GM12873 (cell line): ENCODE results near the gene ABHD17B.

ENCODE experiments used
- TF ChIP-seq, protein P1 (sequence below): IDR thresholded peaks from 2 replicates; pipeline ENCODE4 v1.5.1; 2012; ENCODE audit warnings: low read depth, mild to moderate bottlenecking, moderate library complexity, low read length, control low read depth; ENCODE audit not compliant: insufficient read depth; ENCODE audit errors: missing control alignments

The ABHD17B gene

GRCh38 chr9:71816916-71817451 lies 94.0 kb downstream of the ABHD17B start:
- TF ChIP-seq, protein P1, sequence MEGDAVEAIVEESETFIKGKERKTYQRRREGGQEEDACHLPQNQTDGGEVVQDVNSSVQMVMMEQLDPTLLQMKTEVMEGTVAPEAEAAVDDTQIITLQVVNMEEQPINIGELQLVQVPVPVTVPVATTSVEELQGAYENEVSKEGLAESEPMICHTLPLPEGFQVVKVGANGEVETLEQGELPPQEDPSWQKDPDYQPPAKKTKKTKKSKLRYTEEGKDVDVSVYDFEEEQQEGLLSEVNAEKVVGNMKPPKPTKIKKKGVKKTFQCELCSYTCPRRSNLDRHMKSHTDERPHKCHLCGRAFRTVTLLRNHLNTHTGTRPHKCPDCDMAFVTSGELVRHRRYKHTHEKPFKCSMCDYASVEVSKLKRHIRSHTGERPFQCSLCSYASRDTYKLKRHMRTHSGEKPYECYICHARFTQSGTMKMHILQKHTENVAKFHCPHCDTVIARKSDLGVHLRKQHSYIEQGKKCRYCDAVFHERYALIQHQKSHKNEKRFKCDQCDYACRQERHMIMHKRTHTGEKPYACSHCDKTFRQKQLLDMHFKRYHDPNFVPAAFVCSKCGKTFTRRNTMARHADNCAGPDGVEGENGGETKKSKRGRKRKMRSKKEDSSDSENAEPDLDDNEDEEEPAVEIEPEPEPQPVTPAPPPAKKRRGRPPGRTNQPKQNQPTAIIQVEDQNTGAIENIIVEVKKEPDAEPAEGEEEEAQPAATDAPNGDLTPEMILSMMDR, result no peak
